HepG2 (cell line): Measurements from ENCODE around the gene FSCN2.

Experiments used
- ELF1 ChIP-seq: sonication (generic); formaldehyde crosslinking; IDR thresholded peaks from 2 replicates; pipeline ENCODE4 v1.4.0; 2020; ENCODE audit warnings: missing genetic modification reagents
- GABPB1 ChIP-seq: IDR thresholded peaks from 2 replicates; pipeline ENCODE4 v1.6.1; 2016; ENCODE audit warnings: mild to moderate bottlenecking, missing genetic modification reagents, moderate library complexity, missing compliant biosample characterization
- HDAC6 ChIP-seq: fragments of 200-600 bp; sonication (generic); IDR thresholded peaks from 2 replicates; pipeline ENCODE4 v1.7.0; 2017; ENCODE audit warnings: mild to moderate bottlenecking, antibody characterized with exemption, low read length, low read depth
- PRDM4 ChIP-seq: sonication (generic); formaldehyde crosslinking; IDR thresholded peaks from 2 replicates; pipeline ENCODE4 v1.9.0; 2021; ENCODE audit warnings: missing genetic modification reagents, borderline replicate concordance
- TF ChIP-seq, protein P1 (sequence below): sonication (generic); formaldehyde crosslinking; IDR thresholded peaks from 2 replicates; pipeline ENCODE4 v1.4.0; 2020; ENCODE audit warnings: mild to moderate bottlenecking, missing genetic modification reagents, borderline replicate concordance
- TF ChIP-seq, protein P2 (sequence below): sonication (generic); formaldehyde crosslinking; IDR thresholded peaks from 2 replicates; pipeline ENCODE4 v1.5.1; 2020; ENCODE audit warnings: mild to moderate bottlenecking, missing genetic modification reagents, borderline replicate concordance

- TF ChIP-seq ELF1 (CRISPR knock-in tag): no peak
- TF ChIP-seq GABPB1 (CRISPR knock-in tag): no peak
- TF ChIP-seq, protein P1, sequence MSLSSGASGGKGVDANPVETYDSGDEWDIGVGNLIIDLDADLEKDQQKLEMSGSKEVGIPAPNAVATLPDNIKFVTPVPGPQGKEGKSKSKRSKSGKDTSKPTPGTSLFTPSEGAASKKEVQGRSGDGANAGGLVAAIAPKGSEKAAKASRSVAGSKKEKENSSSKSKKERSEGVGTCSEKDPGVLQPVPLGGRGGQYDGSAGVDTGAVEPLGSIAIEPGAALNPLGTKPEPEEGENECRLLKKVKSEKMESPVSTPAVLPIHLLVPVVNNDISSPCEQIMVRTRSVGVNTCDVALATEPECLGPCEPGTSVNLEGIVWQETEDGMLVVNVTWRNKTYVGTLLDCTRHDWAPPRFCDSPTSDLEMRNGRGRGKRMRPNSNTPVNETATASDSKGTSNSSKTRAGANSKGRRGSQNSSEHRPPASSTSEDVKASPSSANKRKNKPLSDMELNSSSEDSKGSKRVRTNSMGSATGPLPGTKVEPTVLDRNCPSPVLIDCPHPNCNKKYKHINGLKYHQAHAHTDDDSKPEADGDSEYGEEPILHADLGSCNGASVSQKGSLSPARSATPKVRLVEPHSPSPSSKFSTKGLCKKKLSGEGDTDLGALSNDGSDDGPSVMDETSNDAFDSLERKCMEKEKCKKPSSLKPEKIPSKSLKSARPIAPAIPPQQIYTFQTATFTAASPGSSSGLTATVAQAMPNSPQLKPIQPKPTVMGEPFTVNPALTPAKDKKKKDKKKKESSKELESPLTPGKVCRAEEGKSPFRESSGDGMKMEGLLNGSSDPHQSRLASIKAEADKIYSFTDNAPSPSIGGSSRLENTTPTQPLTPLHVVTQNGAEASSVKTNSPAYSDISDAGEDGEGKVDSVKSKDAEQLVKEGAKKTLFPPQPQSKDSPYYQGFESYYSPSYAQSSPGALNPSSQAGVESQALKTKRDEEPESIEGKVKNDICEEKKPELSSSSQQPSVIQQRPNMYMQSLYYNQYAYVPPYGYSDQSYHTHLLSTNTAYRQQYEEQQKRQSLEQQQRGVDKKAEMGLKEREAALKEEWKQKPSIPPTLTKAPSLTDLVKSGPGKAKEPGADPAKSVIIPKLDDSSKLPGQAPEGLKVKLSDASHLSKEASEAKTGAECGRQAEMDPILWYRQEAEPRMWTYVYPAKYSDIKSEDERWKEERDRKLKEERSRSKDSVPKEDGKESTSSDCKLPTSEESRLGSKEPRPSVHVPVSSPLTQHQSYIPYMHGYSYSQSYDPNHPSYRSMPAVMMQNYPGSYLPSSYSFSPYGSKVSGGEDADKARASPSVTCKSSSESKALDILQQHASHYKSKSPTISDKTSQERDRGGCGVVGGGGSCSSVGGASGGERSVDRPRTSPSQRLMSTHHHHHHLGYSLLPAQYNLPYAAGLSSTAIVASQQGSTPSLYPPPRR (CRISPR knock-in tag): no peak
- TF ChIP-seq HDAC6: no peak
- TF ChIP-seq PRDM4 (CRISPR knock-in tag): no peak
- TF ChIP-seq, protein P2, sequence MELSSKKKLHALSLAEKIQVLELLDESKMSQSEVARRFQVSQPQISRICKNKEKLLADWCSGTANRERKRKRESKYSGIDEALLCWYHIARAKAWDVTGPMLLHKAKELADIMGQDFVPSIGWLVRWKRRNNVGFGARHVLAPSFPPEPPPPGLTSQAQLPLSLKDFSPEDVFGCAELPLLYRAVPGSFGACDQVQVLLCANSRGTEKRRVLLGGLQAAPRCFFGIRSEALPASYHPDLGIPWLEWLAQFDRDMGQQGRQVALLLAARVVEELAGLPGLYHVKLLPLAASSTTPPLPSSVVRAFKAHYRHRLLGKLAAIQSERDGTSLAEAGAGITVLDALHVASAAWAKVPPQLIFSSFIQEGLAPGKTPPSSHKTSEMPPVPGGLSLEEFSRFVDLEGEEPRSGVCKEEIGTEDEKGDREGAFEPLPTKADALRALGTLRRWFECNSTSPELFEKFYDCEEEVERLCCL (CRISPR knock-in tag): no peak
Observed at GRCh38 chr17:81575836-81576235, 47.7 kb downstream of the FSCN2 start.
